K562 (cell line): ENCODE data around the gene SMIM7. TPM values are rescaled to one million over a fixed set of nuclear protein-coding genes. Genes with fewer than 3 reads are reported as not detected.

ENCODE experiments used
- BACH1 ChIP-seq: fragments of 200-800 bp; sonication (Bioruptor generic); IDR thresholded peaks from 2 replicates; pipeline ENCODE4 v1.6.1; 2016; ENCODE audit warnings: missing genetic modification characterization, missing compliant biosample characterization
- MAX ChIP-seq: sonication (generic); formaldehyde crosslinking; IDR thresholded peaks from 2 replicates; pipeline ENCODE4 v1.9.0; 2022; ENCODE audit warnings: mild to moderate bottlenecking, missing genetic modification reagents
- MCM3 ChIP-seq: fragments of 450-650 bp; IDR thresholded peaks from 2 replicates; pipeline ENCODE4 v1.6.1; 2016
- PTBP1 ChIP-seq: fragments of 200-400 bp; formaldehyde crosslinking; IDR thresholded peaks from 2 replicates; pipeline ENCODE4 v1.6.1; 2017; ENCODE audit warnings: low read depth, low read length
- RBM34 ChIP-seq: fragments of 200-400 bp; formaldehyde crosslinking; IDR thresholded peaks from 2 replicates; pipeline ENCODE4 v1.6.1; 2018; ENCODE audit warnings: low read length, borderline replicate concordance; ENCODE audit not compliant: insufficient read depth
- SMARCA5 ChIP-seq: fragments of 450-650 bp; IDR thresholded peaks from 2 replicates; pipeline ENCODE4 v1.6.1; 2016
- TFAM ChIP-seq: fragments of 250-450 bp; sonication (Bioruptor Pico); conservative IDR thresholded peaks from 2 replicates; pipeline ENCODE4 v1.5.0; 2021; ENCODE audit warnings: mild to moderate bottlenecking, moderate library complexity
- ZNF699 ChIP-seq: fragments of 250-450 bp; sonication (Bioruptor Pico); IDR thresholded peaks from 2 replicates; pipeline ENCODE4 v1.8.0; 2021; ENCODE audit warnings: mild to moderate bottlenecking, moderate library complexity; ENCODE audit not compliant: insufficient replicate concordance
- polyA plus RNA-seq, 8 experiments: library from polyadenylated mRNA; depleted of rRNA in 4 of 8; stranded (reverse) in 5 of 8; unstranded in 3 of 8; fragments of >200 nt; fragmentation: Nextera tagmentation in 2 of 8; fragmentation: Illumina TruSeq in 1 of 8; extraction: Ambion mirVana in 2 of 8; extraction: Trizol in 1 of 8; gene quantifications; 2 replicates each; pipeline versions ENCODE4 v1.2.1 to v1.2.3, GENCODE V29; 2011 to 2014; ENCODE audit warnings: inconsistent platforms in 1 of 8, missing spikeins in 1 of 8
- total RNA-seq, 7 experiments: library from RNA; depleted of rRNA in 6 of 7; stranded (reverse); fragments of >200 nt in 6 of 7; fragmentation: Illumina TruSeq in 2 of 7; extraction: Trizol in 2 of 7; gene quantifications; 2 replicates each; pipeline versions ENCODE4 v1.2.1 to v1.2.3, GENCODE V29; 2011 to 2021; ENCODE audit warnings: low replicate concordance in 1 of 7
- TF ChIP-seq, protein P1 (sequence below): fragments of 450-650 bp; IDR thresholded peaks from 2 replicates; pipeline ENCODE4 v1.6.1; 2018; ENCODE audit warnings: mild to moderate bottlenecking, low read depth; ENCODE audit not compliant: partially characterized antibody
- TF ChIP-seq, protein P2 (sequence below): fragments of 450-650 bp; IDR thresholded peaks from 2 replicates; pipeline ENCODE4 v1.6.1; 2016; ENCODE audit warnings: missing biosample characterization, missing genetic modification characterization

SMIM7 gene
- total and polyA plus RNA-seq, 9 of the 15 experiments (the other 6 are each of a cell fraction or from before 2014, with no cell fraction given) = 55.3 to 265 (median 107) TPM

GRCh38 chr19:16679811-16680210, 19.9 kb upstream of the SMIM7 start (continued):
- no peak for TF ChIP-seq BACH1 (tag)
- no peak for TF ChIP-seq RBM34
- no peak for TF ChIP-seq TFAM (CRISPR knock-in tag)
- TF ChIP-seq MCM3 = no peak
- TF ChIP-seq, protein P1, sequence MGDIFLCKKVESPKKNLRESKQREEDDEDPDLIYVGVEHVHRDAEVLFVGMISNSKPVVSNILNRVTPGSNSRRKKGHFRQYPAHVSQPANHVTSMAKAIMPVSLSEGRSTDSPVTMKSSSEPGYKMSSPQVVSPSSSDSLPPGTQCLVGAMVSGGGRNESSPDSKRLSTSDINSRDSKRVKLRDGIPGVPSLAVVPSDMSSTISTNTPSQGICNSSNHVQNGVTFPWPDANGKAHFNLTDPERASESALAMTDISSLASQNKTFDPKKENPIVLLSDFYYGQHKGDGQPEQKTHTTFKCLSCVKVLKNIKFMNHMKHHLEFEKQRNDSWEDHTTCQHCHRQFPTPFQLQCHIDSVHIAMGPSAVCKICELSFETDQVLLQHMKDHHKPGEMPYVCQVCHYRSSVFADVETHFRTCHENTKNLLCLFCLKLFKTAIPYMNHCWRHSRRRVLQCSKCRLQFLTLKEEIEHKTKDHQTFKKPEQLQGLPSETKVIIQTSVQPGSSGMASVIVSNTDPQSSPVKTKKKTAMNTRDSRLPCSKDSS = no peak
- TF ChIP-seq SMARCA5 = no peak
- no peak for TF ChIP-seq ZNF699 (CRISPR knock-in tag)
- TF ChIP-seq, protein P2, sequence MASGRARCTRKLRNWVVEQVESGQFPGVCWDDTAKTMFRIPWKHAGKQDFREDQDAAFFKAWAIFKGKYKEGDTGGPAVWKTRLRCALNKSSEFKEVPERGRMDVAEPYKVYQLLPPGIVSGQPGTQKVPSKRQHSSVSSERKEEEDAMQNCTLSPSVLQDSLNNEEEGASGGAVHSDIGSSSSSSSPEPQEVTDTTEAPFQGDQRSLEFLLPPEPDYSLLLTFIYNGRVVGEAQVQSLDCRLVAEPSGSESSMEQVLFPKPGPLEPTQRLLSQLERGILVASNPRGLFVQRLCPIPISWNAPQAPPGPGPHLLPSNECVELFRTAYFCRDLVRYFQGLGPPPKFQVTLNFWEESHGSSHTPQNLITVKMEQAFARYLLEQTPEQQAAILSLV = no peak
- TF ChIP-seq PTBP1 = no peak
- TF ChIP-seq MAX (CRISPR knock-in tag) = no peak
